ENCODE data around the gene CEMIP.

The CEMIP gene

DNA sequence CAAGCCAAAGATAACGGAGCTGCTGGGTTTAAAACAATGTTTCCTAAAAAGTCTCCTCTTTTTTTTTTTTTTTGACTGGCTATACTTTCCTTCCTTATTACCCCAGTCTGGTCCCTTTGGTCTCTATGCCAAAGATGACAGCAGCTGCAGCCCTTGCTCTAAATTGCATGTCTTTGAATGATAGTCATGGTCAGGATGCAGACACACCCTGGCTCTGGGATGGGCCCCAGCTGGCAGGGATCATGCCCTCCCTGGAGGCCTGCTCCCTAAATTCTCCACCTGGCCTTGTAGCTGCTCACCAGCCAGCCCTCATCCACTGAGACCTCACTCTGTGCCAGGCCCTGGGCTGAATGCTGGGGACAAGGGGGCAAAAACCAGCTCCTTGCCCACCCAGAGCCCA, 114.6 kb downstream of the CEMIP start:
- no peak for DNase-seq

DNA sequence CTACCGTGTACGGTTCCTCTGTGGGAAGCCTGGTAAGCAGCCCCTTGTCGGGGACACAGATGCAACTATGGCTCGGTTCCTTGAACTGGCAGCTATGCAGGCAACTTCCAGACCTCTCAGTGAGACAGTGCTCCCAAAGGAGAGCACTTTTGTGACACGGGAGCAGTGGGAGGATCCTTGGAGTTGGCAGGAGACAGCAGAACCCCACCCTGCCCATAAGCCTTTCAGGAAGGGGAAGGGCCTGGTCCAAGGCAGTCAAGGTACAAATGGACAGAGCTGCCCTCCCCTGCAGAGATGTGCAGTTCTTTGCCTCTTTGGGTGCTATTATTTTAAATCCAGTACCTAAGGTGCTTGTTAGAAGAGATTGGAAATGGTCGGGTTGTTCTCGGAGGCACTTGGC, 115.9 kb downstream of the CEMIP start:
- DNase-seq = no peak

DNA sequence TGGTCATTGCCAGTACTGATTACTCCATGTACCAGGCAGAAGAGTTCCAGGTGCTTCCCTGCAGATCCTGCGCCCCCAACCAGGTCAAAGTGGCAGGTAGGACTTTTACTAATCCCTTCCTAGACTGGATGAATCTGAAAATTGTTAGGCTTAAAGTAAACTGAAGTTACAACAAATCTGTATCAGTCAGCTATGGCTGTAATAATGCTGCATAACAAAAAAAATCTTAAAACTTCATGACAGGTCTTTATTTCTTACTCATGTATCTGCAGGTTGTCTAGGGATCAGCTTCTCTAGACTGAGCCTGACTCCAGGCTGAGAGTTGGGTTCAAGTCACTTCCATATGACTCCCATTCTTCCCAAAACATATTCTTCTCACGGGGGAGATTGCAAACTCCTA, 116.8 kb downstream of the CEMIP start:
- DNase-seq = no peak

GRCh38 chr15:80898040-80898439, 118.9 kb downstream of the CEMIP start:
- DNase-seq = no peak

DNA sequence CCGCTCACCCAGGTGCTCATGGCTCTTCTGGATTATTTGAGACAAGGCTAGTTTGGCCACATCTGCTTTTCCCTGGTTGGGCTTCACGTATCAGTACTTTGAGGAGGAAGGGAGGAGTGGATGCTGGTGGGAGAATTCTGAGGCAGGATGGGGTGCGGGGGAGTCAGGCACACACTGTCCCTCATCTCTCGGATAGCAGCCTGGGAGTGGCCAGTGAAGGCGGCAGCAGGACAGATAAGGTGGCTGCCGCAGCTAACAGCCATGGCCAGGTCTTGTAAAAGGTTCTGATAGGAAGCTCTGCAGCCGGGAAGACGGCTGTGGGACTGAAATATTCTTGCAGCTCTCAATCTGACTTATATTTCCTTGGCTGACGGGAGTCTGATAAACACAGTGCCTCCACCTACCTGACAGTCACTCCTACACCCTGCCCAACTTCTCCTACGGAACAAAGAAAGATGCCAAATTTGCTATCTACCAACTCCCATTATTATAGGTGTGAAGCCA, 123.2 kb downstream of the CEMIP start:
- DNase-seq = no peak

DNA sequence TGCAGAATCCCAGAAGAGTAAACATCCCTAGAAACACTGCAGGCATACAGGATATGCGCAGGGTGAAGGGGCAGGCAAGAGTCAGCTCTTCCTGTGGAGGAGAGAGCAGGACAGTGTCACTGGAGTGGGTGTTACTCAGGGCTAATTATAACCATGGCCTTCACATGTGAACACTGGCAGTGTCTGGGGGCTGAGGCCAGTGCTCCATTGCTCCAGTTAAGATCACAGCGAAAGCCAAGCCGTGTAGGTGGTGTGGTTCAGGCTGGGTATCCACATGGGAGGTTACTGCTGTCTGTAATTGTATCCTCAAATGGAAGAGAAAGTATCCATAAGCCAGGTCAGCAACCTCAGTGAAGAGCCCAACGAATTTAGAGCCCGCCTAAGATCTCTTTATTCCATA, 125.8 kb downstream of the CEMIP start:
- no peak for DNase-seq

- DNase-seq = no peak
Measured at GRCh38 chr15:80906159-80906766, 127.1 kb downstream of the CEMIP start.

GRCh38 chr15:80911821-80912220, 132.7 kb downstream of the CEMIP start:
- DNase-seq = no peak

DNA sequence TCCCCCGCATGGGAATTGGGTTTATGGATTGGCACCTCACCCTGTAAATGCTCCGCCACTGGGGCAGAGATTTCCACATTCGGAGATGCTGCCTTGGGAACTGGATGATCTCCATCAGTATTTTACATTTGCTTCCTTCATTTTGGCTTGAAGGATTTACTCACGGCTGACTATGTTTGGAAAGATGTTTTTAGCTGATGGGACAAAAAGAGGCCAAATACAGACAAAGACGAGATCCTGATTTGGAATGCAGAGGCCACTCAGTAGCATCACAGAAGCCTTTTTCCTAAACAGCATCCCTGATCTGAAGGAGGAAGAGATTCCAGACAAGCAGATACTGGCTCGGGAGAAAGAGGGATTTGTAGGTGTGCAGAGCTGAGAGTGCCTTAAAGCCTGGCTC, 133.5 kb downstream of the CEMIP start:
- DNase-seq = no peak

DNA sequence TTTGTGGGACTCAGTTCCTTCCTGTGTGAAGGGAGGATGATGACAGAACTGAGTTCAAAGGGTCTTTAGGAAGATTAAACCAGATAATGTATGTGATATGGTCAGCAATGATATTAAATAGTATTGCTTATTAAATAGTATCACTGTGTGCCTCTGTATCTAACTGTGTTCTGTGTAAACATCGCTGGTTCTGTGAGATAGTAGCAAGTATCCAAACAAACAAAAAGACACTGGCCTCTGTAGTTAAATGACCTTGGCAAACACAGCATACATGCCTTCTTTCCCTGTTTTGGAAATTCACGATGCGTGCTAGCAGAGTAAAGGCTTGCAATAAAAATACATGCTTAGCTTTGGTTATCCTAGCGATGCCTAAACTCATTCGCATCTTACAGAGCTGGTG, 134.4 kb downstream of the CEMIP start:
- DNase-seq = no peak

GRCh38 chr15:80915472-80915871, 136.3 kb downstream of the CEMIP start:
- DNase-seq = no peak

GRCh38 chr15:80916056-80916455, 136.9 kb downstream of the CEMIP start:
- DNase-seq = no peak

DNA sequence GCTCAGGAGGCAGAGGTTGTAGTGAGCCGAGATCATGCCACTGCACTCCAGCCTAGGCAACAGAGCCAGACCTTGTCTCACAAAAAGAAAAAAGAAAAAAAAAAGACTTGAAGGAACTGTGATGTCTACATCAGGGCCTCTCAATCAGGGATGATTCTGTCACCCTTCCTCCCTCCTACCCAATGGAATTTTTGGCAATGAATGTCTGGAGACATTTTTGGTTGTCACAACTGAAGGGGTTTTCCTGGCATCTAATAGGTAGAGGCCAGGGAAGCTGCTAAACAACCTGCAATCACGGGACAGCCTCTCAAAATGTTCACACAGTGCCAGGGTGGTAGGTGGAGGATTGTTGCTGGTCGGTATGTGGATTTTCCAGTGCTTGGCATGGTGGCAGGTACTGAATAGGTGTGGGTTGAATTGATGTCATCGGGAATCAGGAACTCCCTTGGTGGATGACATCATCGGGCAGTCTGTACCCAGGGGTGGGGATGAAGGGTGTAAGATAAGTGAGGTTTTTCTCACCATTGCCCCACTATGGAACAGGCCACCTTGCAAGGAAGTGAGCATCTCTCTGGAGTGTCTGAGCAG, 139.1 kb downstream of the CEMIP start:
- DNase-seq = no peak

DNA sequence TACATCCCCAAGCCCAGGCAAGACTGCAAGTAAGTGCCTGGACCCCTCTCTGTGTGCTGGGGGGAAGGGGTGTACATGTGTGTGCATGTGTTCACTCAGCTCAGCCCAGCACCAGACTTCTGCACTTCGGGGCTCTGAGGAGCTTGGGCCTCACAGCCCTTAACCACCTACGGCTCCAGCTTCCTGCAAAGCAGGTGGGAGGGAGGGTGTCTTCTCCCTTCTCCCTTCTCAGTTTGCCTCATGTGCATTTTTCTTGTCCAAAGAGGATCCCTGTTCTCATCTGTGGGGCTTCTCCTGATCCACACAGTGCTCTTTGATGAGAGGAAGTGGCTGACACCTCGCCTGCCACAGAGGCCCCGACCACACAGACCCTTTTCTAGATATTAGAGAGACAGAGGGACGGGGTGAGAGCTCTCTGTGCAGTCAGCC, 141.1 kb downstream of the CEMIP start:
- no peak for DNase-seq

DNA sequence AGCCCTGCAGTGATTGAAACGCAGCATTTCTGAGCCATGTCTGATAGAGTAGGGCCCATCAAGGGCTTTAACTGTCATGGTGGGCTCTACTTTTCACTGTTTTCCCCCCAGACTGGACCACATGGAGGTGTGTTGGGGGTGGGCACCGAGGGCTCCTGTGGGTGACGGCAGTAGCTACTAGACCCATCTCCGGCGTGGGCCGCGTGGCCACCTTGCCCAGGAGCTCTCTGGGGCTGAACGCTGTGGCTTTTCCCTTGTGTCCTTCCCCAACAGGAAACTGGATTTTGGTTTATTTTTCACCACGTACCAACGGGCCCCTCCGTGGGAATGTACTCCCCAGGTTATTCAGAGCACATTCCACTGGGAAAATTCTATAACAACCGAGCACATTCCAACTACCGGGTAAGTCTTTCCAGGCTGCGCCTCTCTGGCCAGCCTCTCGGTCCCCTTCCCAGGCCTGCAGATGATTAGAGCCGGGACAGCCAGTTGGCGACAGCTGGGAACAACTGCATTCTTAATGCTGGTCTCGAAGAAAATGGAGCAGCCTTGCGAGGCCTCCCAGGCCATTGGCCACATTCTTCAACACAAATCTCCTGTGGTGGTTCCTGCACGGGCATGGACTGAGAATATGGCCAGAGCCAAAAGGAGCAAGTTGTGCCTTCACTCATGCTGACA, 142.7 kb downstream of the CEMIP start:
- DNase-seq = no peak

- no peak for DNase-seq
Measured at GRCh38 chr15:80923668-80924067, 144.5 kb downstream of the CEMIP start.

DNA sequence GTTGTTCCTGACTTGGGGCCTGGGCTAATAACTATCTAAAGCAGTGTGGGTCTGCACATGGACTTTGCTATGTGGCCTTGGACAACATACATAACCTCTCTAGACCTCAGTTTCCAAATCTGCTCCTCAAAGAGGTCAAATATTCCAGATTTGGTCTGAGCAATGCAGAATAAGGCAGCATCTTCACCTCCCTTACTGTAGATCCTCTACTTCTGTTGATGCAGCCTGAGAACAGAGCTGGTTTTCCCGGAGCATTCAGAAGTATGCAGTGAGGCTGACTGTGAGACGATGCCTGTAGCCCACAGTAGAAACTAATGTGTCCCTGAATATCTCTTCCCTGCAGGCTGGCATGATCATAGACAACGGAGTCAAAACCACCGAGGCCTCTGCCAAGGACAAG, 145.1 kb downstream of the CEMIP start:
- no peak for DNase-seq

DNA sequence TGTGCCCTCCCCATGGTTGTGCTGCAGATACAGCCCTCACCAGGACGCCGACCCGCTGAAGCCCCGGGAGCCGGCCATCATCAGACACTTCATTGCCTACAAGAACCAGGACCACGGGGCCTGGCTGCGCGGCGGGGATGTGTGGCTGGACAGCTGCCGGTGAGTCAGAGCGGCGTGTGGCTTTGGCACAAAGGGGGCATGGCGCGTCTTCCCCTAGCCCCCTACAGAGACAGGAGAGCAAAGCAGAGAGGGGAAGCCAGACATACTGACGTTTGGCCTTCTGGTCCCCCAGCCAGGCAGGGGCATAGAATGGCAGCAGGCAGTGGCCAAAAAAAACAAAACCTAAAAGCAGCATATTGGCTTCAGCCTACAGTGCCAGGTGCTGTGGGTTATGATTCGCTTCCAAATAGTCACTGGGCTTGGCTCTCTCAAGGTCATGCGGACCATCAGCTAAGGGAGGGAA, 146.5 kb downstream of the CEMIP start:
- DNase-seq = no peak

GRCh38 chr15:80926126-80926525, 147.0 kb downstream of the CEMIP start:
- no peak for DNase-seq

- DNase-seq = no peak
Measured at GRCh38 chr15:80929225-80929624, 150.1 kb downstream of the CEMIP start.

- no peak for DNase-seq
Measured at GRCh38 chr15:80929689-80930088, 150.5 kb downstream of the CEMIP start.

- no peak for DNase-seq
Measured at GRCh38 chr15:80931191-80931590, 152.0 kb downstream of the CEMIP start.

DNA sequence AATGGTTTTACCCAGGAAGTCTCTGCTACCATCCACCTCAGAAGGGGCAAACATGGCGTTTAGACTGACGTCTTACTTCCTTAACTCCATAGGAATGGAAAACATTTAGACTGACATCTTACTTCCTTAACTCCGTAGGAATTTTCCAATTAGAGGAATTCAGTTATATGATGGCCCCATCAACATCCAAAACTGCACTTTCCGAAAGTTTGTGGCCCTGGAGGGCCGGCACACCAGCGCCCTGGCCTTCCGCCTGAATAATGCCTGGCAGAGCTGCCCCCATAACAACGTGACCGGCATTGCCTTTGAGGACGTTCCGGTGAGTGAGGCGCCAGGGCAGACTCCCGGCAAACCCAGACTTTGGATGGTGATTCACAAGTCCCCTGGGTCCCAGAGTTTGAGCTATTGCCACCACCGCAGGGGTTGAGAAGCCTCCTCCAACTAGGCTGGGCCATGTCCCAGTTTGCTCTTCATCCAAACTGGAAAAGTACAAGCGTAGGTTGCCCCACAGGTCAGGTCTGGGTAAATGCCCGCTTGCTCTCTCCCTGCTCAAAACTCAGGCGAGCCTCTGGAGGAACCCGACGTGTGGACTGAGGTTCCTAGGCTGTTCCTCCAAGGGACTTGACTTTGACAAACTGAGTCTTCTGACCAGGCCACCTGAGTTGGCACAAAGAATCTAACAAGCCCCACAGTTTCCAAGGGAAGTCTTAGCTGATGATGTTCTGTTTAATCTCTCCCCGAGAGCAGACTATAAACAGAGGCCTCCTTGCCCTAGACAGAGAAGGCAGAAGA, 152.7 kb downstream of the CEMIP start:
- DNase-seq = no peak

DNA sequence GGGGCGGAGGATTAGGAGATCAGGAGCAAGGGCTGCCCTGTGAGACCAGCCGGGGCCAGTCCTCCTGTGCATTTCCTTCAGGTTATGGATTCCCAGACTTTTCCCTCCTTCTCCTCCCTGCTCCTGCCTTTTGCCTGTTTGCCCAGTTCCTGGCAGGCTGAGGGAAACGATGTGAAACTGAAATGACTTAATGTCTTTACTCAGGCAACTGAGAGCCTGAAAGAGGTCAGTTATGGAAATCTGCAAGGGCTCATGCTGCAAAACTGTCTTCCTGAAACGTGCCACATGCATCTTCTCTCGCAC, 153.3 kb downstream of the CEMIP start:
- no peak for DNase-seq
